ENCODE results near the gene LIX1.
"Not testable (repeated sequence)": the region's sequence is repeated elsewhere in the genome, so short reads cannot be mapped to it uniquely, and the experiment has no call there.

The LIX1 gene

GRCh38 chr5:97142521-97143254 is at the start of gene LIX1:
Gene LIX1, minus strand, starts transcription at chr5:97142611. Its CDS starts 35 bp downstream, at chr5:97142576.
- no peak for DNase-seq (ENCODE audit: low read depth, low spot score)

GRCh38 chr5:97191893-97192292 is 49.5 kb upstream of the LIX1 start:
- no peak for DNase-seq (ENCODE audit: low read depth, low spot score)

- DNase-seq (ENCODE audit: low read depth, low spot score): not testable (repeated sequence)
Measured at GRCh38 chr5:97189523-97189922, 47.1 kb upstream of the LIX1 start.

GRCh38 chr5:97183930-97184213 is 41.5 kb upstream of the LIX1 start:
- DNase-seq (ENCODE audit: low read depth, low spot score): no peak

GRCh38 chr5:97183100-97183929 is 40.9 kb upstream of the LIX1 start, which contains the start of gene RIOK2:
Gene RIOK2, minus strand, starts transcription at chr5:97183247. Its CDS starts 56 bp downstream, at chr5:97183191.
- peak; percentile 82 for DNase-seq (ENCODE audit: low read depth, low spot score)

GRCh38 chr5:97182571-97183099 is 40.2 kb upstream of the LIX1 start:
- DNase-seq (ENCODE audit: low read depth, low spot score): no peak

- no peak for DNase-seq (ENCODE audit: low read depth, low spot score)
Measured at GRCh38 chr5:97181856-97182545, 39.6 kb upstream of the LIX1 start.

- DNase-seq (ENCODE audit: low read depth, low spot score): not testable (repeated sequence)
Measured at GRCh38 chr5:97179457-97179856, 37.0 kb upstream of the LIX1 start.

- DNase-seq (ENCODE audit: low read depth, low spot score): no peak
Measured at GRCh38 chr5:97172227-97172626, 29.8 kb upstream of the LIX1 start.

- no peak for DNase-seq (ENCODE audit: low read depth, low spot score)
Measured at GRCh38 chr5:97171703-97172102, 29.3 kb upstream of the LIX1 start.

GRCh38 chr5:97167435-97167834 is 25.0 kb upstream of the LIX1 start:
- no peak for DNase-seq (ENCODE audit: low read depth, low spot score)

GRCh38 chr5:97165726-97166125 is 23.3 kb upstream of the LIX1 start:
- no peak for DNase-seq (ENCODE audit: low read depth, low spot score)

GRCh38 chr5:97164846-97165245 is 22.4 kb upstream of the LIX1 start:
- no peak for DNase-seq (ENCODE audit: low read depth, low spot score)

GRCh38 chr5:97163790-97164285 is 21.4 kb upstream of the LIX1 start:
- DNase-seq (ENCODE audit: low read depth, low spot score): no peak

GRCh38 chr5:97163360-97163764 is 21.0 kb upstream of the LIX1 start:
- DNase-seq (ENCODE audit: low read depth, low spot score): no peak

- DNase-seq (ENCODE audit: low read depth, low spot score): peak; percentile 21
Measured at GRCh38 chr5:97162045-97162444, 19.6 kb upstream of the LIX1 start.

GRCh38 chr5:97157689-97158088 is 15.3 kb upstream of the LIX1 start:
- DNase-seq (ENCODE audit: low read depth, low spot score): no peak

- DNase-seq (ENCODE audit: low read depth, low spot score): no peak
Measured at GRCh38 chr5:97151370-97151769, 9.0 kb upstream of the LIX1 start.

- no peak for DNase-seq (ENCODE audit: low read depth, low spot score)
Measured at GRCh38 chr5:97150401-97150800, 8.0 kb upstream of the LIX1 start.

- no peak for DNase-seq (ENCODE audit: low read depth, low spot score)
Measured at GRCh38 chr5:97149709-97150108, 7.3 kb upstream of the LIX1 start.

- no peak for DNase-seq (ENCODE audit: low read depth, low spot score)
Measured at GRCh38 chr5:97148288-97148687, 5.9 kb upstream of the LIX1 start.

GRCh38 chr5:97143704-97144103 is 1.3 kb upstream of the LIX1 start:
- no peak for DNase-seq (ENCODE audit: low read depth, low spot score)
